Gastroesophageal sphincter (tissue), 4 donors: ENCODE measurements around the gene PPP1R7. TPM values are rescaled to one million over a fixed set of nuclear protein-coding genes. Genes with fewer than 3 reads are reported as not detected.

Experiments
- ATAC-seq: fragments of 150-250 bp; one replicate; pipeline ENCODE4 v1.9.1; 2016; ENCODE audit warnings: mild to moderate bottlenecking, moderate library complexity
- H3K27ac ChIP-seq, 4 donors: fragments of 200-600 bp; sonication (generic) in 3 of 4; 1 replicate in 3 of 4; 2 replicates in 1 of 4; pipeline ENCODE4 v1.5.1; 2016 to 2019
- H3K27me3 ChIP-seq: fragments of 200-600 bp; sonication (generic); one replicate; pipeline ENCODE4 v1.5.1; 2019
- H3K36me3 ChIP-seq, 2 donors: fragments of 200-600 bp; sonication (generic); one replicate each; pipeline ENCODE4 v1.5.1; 2019; ENCODE audit warnings: control low read depth in 1 of 2
- H3K4me1 ChIP-seq, 3 donors: fragments of 200-600 bp; sonication (generic); 1 replicate in 2 of 3; 2 replicates in 1 of 3; pipeline ENCODE4 v1.5.1; 2016 to 2019; ENCODE audit warnings: control low read depth in 2 of 3
- H3K4me3 ChIP-seq, 2 donors: fragments of 200-600 bp; sonication (generic); one replicate each; pipeline ENCODE4 v1.5.1; 2019; ENCODE audit warnings: mild to moderate bottlenecking in 1 of 2, moderate library complexity in 1 of 2
- H3K9me3 ChIP-seq, 3 donors: fragments of 200-600 bp; sonication (generic); one replicate each; pipeline ENCODE4 v1.5.1; 2017 to 2019; ENCODE audit warnings: control low read depth in 2 of 3
- CTCF ChIP-seq, 4 experiments: fragments of 200-600 bp in 2 of 4; fragments of 450-650 bp in 2 of 4; sonication (generic) in 1 of 4; IDR thresholded peaks; one replicate each; pipeline ENCODE4 v1.5.1; 2017 to 2019; ENCODE audit warnings: antibody characterized with exemption in 4 of 4, mild to moderate bottlenecking in 2 of 4, moderate library complexity in 2 of 4
- EP300 ChIP-seq: sonication (generic); formaldehyde crosslinking; IDR thresholded peaks from one replicate; pipeline ENCODE4 v1.6.1; 2017; ENCODE audit warnings: antibody characterized with exemption, mild to moderate bottlenecking
- POLR2A ChIP-seq, 2 donors: fragments of 450-650 bp; IDR thresholded peaks; one replicate each; pipeline ENCODE4 v1.6.1; 2017; ENCODE audit warnings: antibody characterized with exemption in 2 of 2, mild to moderate bottlenecking in 2 of 2, moderate library complexity in 1 of 2
- POLR2AphosphoS5 ChIP-seq: sonication (generic); formaldehyde crosslinking; IDR thresholded peaks from one replicate; pipeline ENCODE4 v1.6.1; 2017; ENCODE audit warnings: antibody characterized with exemption
- WGBS, 2 donors: methylation state at CpG; one replicate each; pipeline ENCODE4 v1.1.5; 2018; ENCODE audit warnings: low coverage in 1 of 2; 5-methylcytosine and 5-hydroxymethylcytosine counted together
- total RNA-seq, 4 donors: library from RNA; depleted of rRNA; stranded (reverse); fragments of >200 nt; gene quantifications; one replicate each; pipeline ENCODE4 v1.1.0, GENCODE V29; 2016

The PPP1R7 gene
- total RNA-seq, 4 donors from 2014 or later = 62.3 to 90.7 (median 73.3) TPM

- Histone ChIP-seq H3K4me1 (no peaks in the 10 kb centered on the region), H3K27ac (no peak overlapping the region), H3K9me3 (no peaks in the 10 kb centered on the region), H3K36me3 (no peaks in the 10 kb centered on the region), H3K4me3 (no peak overlapping the region), H3K27me3 (no peaks in the 10 kb centered on the region)
- WGBS, 2 donors = 100% methylated on average over 4 of the region's 19 CpGs; no CpG with 5 or more reads in 1 of the 2 donors
- no peak for TF ChIP-seq POLR2A (IDR thresholded peaks at IDR 0.05)
- TF ChIP-seq EP300 = no peak
- TF ChIP-seq CTCF (IDR thresholded peaks at IDR 0.05) = no peak
- TF ChIP-seq POLR2AphosphoS5 = no peak
- ATAC-seq = no peak
These were observed 39.4 kb upstream of the PPP1R7 start for GRCh38 chr2:241110607-241111439.

- Histone ChIP-seq H3K4me1 (no peaks in the 10 kb centered on the region), H3K27me3 (no peaks in the 10 kb centered on the region), H3K4me3 (no peak overlapping the region), H3K27ac (no peak overlapping the region), H3K9me3 (no peaks in the 10 kb centered on the region), H3K36me3 (no peaks in the 10 kb centered on the region)
- no peak for ATAC-seq
- 80% methylated on average over 3 of the region's 9 CpGs; no CpG with 5 or more reads in 1 of the 2 donors for WGBS, 2 donors
- no peak for TF ChIP-seq CTCF (IDR thresholded peaks at IDR 0.05)
These were observed 38.8 kb upstream of the PPP1R7 start for GRCh38 chr2:241111440-241111805.

- H3K27ac ChIP-seq = no peak overlapping the region
- no peaks in the 10 kb centered on the region for H3K27me3 ChIP-seq
- ATAC-seq = no peak
- H3K9me3 ChIP-seq = no peaks in the 10 kb centered on the region
- no peak overlapping the region for H3K4me3 ChIP-seq
- 96 to 100% methylated on average over 3 to 14 of the region's 17 CpGs for WGBS, 2 donors
- TF ChIP-seq POLR2A (IDR thresholded peaks at IDR 0.05) (no peak), POLR2AphosphoS5 (no peak), EP300 (no peak), CTCF (IDR thresholded peaks at IDR 0.05) (no peak)
- H3K4me1 ChIP-seq = no peaks in the 10 kb centered on the region
- no peaks in the 10 kb centered on the region for H3K36me3 ChIP-seq
These were observed 38.2 kb upstream of the PPP1R7 start for GRCh38 chr2:241112046-241112445.

- Histone ChIP-seq H3K36me3 (no peaks in the 10 kb centered on the region), H3K27me3 (no peaks in the 10 kb centered on the region), H3K4me1 (no peaks in the 10 kb centered on the region), H3K4me3 (no peak overlapping the region), H3K9me3 (no peaks in the 10 kb centered on the region), H3K27ac (no peak overlapping the region)
- 76 to 79% methylated on average over 2 to 8 of the region's 8 CpGs for WGBS, 2 donors
- no peak for TF ChIP-seq CTCF (IDR thresholded peaks at IDR 0.05)
- no peak for TF ChIP-seq EP300
- no peak for TF ChIP-seq POLR2A (IDR thresholded peaks at IDR 0.05)
- TF ChIP-seq POLR2AphosphoS5 = no peak
- ATAC-seq = no peak
These were observed 37.7 kb upstream of the PPP1R7 start for GRCh38 chr2:241112592-241112991.

- H3K27ac ChIP-seq = no peak overlapping the region
- no peaks in the 10 kb centered on the region for H3K9me3 ChIP-seq
- H3K4me1 ChIP-seq = no peaks in the 10 kb centered on the region
- WGBS, 2 donors = 88% methylated on average over 6 of the region's 11 CpGs; no CpG with 5 or more reads in 1 of the 2 donors
- TF ChIP-seq POLR2AphosphoS5 = no peak
- no peak for TF ChIP-seq POLR2A (IDR thresholded peaks at IDR 0.05)
- TF ChIP-seq EP300 = no peak
- TF ChIP-seq CTCF (IDR thresholded peaks at IDR 0.05) = no peak
- no peak for ATAC-seq
- no peaks in the 10 kb centered on the region for H3K36me3 ChIP-seq
- H3K4me3 ChIP-seq = no peak overlapping the region
- no peaks in the 10 kb centered on the region for H3K27me3 ChIP-seq
These were observed 35.4 kb upstream of the PPP1R7 start for GRCh38 chr2:241114836-241115235.
